Upper lobe of right lung (tissue), 1 donor: ENCODE measurements around the gene ADGRV1. TPM values are rescaled to one million over a fixed set of nuclear protein-coding genes. Genes with fewer than 3 reads are reported as not detected.

ENCODE experiments used
- ATAC-seq: fragments of 200-7000 bp; cut with Tn5 transposase; one replicate; pipeline ENCODE4 v1.9.1; 2020; ENCODE audit warnings: mild to moderate bottlenecking, moderate library complexity
- DNase-seq: peaks from one replicate; pipeline ENCODE4 v3.0.0-alpha.2; 2020
- H3K27ac ChIP-seq: fragments of 200-600 bp; one replicate; pipeline ENCODE4 v1.8.0; 2022
- H3K27me3 ChIP-seq: fragments of 200-600 bp; one replicate; pipeline ENCODE4 v1.8.0; 2022; ENCODE audit warnings: mild to moderate bottlenecking
- H3K36me3 ChIP-seq: fragments of 200-600 bp; one replicate; pipeline ENCODE4 v1.8.0; 2022
- H3K4me1 ChIP-seq: fragments of 200-600 bp; one replicate; pipeline ENCODE4 v1.8.0; 2022
- H3K4me3 ChIP-seq: fragments of 200-600 bp; one replicate; pipeline ENCODE4 v1.8.0; 2022; ENCODE audit warnings: mild to moderate bottlenecking
- H3K9me3 ChIP-seq: fragments of 200-600 bp; one replicate; pipeline ENCODE4 v1.8.0; 2022
- CTCF ChIP-seq: fragments of 200-600 bp; IDR thresholded peaks from one replicate; pipeline ENCODE4 v1.8.0; 2022; ENCODE audit warnings: antibody characterized with exemption
- intact Hi-C: fragments of 100-400 bp; cut with DNase I; formaldehyde crosslinking; loops from one replicate; pipeline ENCODE4 v1.11.0; 2022
- total RNA-seq: library from RNA; stranded (reverse); fragmentation: NEBNext Ultra II Directional; extraction: Animal tissue kit (Norgen Biotek cat#: 25700); gene quantifications from one replicate; pipeline ENCODE4 v1.2.1, GENCODE V29; 2021
- donor health status: DM: no; HTN: yes; CAD: no; lungs with severe emphysema.

The ADGRV1 gene
- total RNA-seq, 1 donor from 2014 or later: 47.1 TPM

GRCh38 chr5:91159647-91160046 lies 601.0 kb downstream of the ADGRV1 start:
- TF ChIP-seq CTCF: no peak
- intact Hi-C loops: no loop called here
- H3K36me3 ChIP-seq: no peaks in the 10 kb centered on the region
- no peaks in the 10 kb centered on the region for H3K9me3 ChIP-seq
- ATAC-seq: no peak
- H3K27me3 ChIP-seq: no peaks in the 10 kb centered on the region
- H3K4me1 ChIP-seq: peaks cover 12% of the 10 kb centered on the region
- H3K27ac ChIP-seq: no peak overlapping the region
- DNase-seq: no peak
- no peak overlapping the region for H3K4me3 ChIP-seq

DNA sequence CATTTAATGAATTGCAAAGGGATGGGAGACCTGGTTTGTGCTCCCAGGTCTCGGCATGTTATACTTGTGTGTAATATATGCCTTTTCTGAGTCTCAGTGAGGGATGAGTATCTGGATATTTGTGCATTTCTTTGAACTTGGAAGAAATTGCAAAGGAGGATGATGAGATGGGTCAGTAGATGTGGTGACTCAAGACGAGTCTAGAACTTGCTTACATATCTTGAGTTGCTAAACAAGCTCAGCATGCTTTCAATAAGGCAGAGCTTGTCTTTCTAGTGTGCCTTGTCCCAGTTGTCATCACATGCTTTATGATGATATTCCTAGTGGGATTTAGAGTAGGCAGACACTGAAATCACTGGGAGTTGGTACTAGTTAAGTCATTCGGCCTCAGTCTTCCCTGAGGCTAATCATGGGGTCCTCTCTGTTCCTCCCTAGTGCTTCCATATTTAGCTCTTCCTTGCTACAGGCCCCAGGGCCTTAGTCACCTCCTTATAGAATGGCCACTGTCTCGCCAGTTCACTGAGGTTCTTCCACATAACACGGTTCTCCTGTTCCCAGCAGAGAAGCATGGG lies 602.2 kb downstream of the ADGRV1 start:
- H3K27ac ChIP-seq: no peak overlapping the region
- ATAC-seq: no peak
- H3K27me3 ChIP-seq: no peaks in the 10 kb centered on the region
- peaks cover 12% of the 10 kb centered on the region for H3K4me1 ChIP-seq
- DNase-seq: no peak
- intact Hi-C loops: no loop called here
- no peaks in the 10 kb centered on the region for H3K36me3 ChIP-seq
- no peak for TF ChIP-seq CTCF
- H3K4me3 ChIP-seq: no peak overlapping the region
- H3K9me3 ChIP-seq: no peaks in the 10 kb centered on the region

GRCh38 chr5:91162534-91163381 lies 604.2 kb downstream of the ADGRV1 start:
- Histone ChIP-seq H3K36me3 (no peaks in the 10 kb centered on the region), H3K27ac (peak overlapping the region; percentile 28), H3K27me3 (no peaks in the 10 kb centered on the region), H3K9me3 (no peaks in the 10 kb centered on the region), H3K4me3 (no peak overlapping the region), H3K4me1 (peaks cover 12% of the 10 kb centered on the region)
- no peak for TF ChIP-seq CTCF
- peak; percentile 74 for DNase-seq
- ATAC-seq: peak; percentile 98
- intact Hi-C loops: no loop called here

DNA sequence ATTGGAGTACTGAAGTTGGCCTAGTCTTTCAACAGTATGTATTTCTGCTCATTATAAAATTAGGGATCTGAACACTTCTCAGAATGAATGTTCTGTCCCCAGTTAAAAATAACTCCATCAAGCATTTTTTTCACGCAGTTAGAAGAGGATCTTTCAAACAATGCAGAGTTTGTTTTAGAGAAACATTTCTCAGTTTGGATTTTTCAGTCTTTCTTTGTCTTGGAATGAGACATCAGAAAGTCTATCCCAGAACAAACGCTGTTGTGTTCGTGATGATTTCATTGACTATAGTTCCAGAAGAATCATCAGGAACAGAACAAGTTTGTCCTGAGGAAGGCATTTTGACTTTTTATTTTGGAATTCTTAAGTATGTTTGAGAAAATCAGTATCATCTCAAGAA lies 605.8 kb downstream of the ADGRV1 start:
- H3K4me3 ChIP-seq: no peak overlapping the region
- ATAC-seq: no peak
- no peak overlapping the region for H3K27ac ChIP-seq
- no peak for TF ChIP-seq CTCF
- H3K9me3 ChIP-seq: no peaks in the 10 kb centered on the region
- no peaks in the 10 kb centered on the region for H3K36me3 ChIP-seq
- peaks cover 12% of the 10 kb centered on the region for H3K4me1 ChIP-seq
- DNase-seq: no peak
- no peaks in the 10 kb centered on the region for H3K27me3 ChIP-seq
- intact Hi-C loops: no loop called here

GRCh38 chr5:91166059-91166807 lies 607.6 kb downstream of the ADGRV1 start:
- Histone ChIP-seq H3K27me3 (no peaks in the 10 kb centered on the region), H3K9me3 (no peaks in the 10 kb centered on the region), H3K4me3 (no peak overlapping the region), H3K4me1 (peaks cover 12% of the 10 kb centered on the region), H3K27ac (no peak overlapping the region), H3K36me3 (no peaks in the 10 kb centered on the region)
- TF ChIP-seq CTCF: no peak
- ATAC-seq: no peak
- intact Hi-C loops: no loop called here
- DNase-seq: no peak
